Kidney (tissue), 14 donors: ENCODE data around the gene SOX30. TPM values are rescaled to one million over a fixed set of nuclear protein-coding genes. Genes with fewer than 3 reads are reported as not detected.
A peak's percentile ranks its signal among the peaks of the same experiment; 100 is the strongest.

Experiments used
- DNase-seq, 5 donors: peaks; one replicate each; pipeline ENCODE4 v3.0.0-alpha.2; 2013 to 2020
- FAIRE-seq: peaks from 2 replicates; lab custom pipeline; 2012; peaks lifted over from hg19 to GRCh38; lab: Jason Lieb, UNC
- H3K27ac ChIP-seq, 2 donors: one replicate each; pipeline ENCODE4 v1.7.0; 2013; ENCODE audit warnings: low read depth in 2 of 2, low read length in 2 of 2, inconsistent platforms in 1 of 2
- H3K27me3 ChIP-seq: one replicate; pipeline ENCODE4 v1.7.1; 2013; ENCODE audit warnings: low read length, inconsistent platforms; ENCODE audit not compliant: control insufficient read depth, insufficient read depth
- H3K36me3 ChIP-seq, 3 donors: one replicate each; pipeline versions ENCODE4 v1.7.0 to v1.7.1; 2013; ENCODE audit warnings: low read length in 3 of 3, control low read depth in 1 of 3, inconsistent platforms in 1 of 3; ENCODE audit not compliant: insufficient read depth in 3 of 3, control insufficient read depth in 2 of 3
- H3K4me1 ChIP-seq, 3 donors: one replicate each; pipeline versions ENCODE4 v1.7.0 to v1.7.1; 2013; ENCODE audit warnings: low read length in 3 of 3, inconsistent platforms in 1 of 3, low read depth in 1 of 3; ENCODE audit not compliant: control insufficient read depth in 2 of 3, insufficient read depth in 2 of 3
- H3K4me3 ChIP-seq, 3 donors: one replicate each; pipeline versions ENCODE4 v1.7.0 to v1.8.1; 2013; ENCODE audit warnings: low read length in 3 of 3, control low read depth in 1 of 3, inconsistent platforms in 1 of 3
- H3K9ac ChIP-seq, 3 donors: one replicate each; pipeline versions ENCODE4 v1.7.0 to v1.7.1; 2013; ENCODE audit warnings: low read length in 3 of 3, control low read depth in 1 of 3, inconsistent platforms in 1 of 3
- H3K9me3 ChIP-seq, 3 donors: one replicate each; pipeline versions ENCODE4 v1.7.0 to v1.7.1; 2013; ENCODE audit warnings: low read length in 3 of 3, control low read depth in 1 of 3, inconsistent platforms in 1 of 3; ENCODE audit not compliant: control insufficient read depth in 2 of 3, insufficient read depth in 1 of 3
- CTCF ChIP-seq: IDR thresholded peaks from 3 replicates; pipeline ENCODE4 v1.5.1; 2012; ENCODE audit warnings: mild to moderate bottlenecking, moderate library complexity, borderline replicate concordance; ENCODE audit not compliant: insufficient read depth; ENCODE audit errors: extremely low read depth
- intact Hi-C: fragments of 100-400 bp; cut with DNase I; formaldehyde crosslinking; loops from one replicate; pipeline ENCODE4 v1.11.1; 2022
- polyA plus RNA-seq: library from polyadenylated mRNA; stranded (reverse); fragments of 350-450 nt; fragmentation: Illumina TruSeq; extraction: RNeasy Lipid Tissue Mini Kit (QIAGEN cat#74804); gene quantifications from one replicate; pipeline ENCODE4 v1.2.3, GENCODE V29; 2014; ENCODE audit warnings: low read depth, low replicate concordance; ENCODE audit not compliant: insufficient read depth
- total RNA-seq: library from RNA; stranded (reverse); fragmentation: NEBNext Ultra II Directional; extraction: Animal tissue kit (Norgen Biotek cat#: 25700); gene quantifications from one replicate; pipeline ENCODE4 v1.2.1, GENCODE V29; 2021
- donor health status: control.
- donor health status: control.
- donor health status: control.
- donor health status: control.
- donor health status: control.
- donor health status: DM: yes; HTN: yes; CAD: no.
- donor health status: Normal renal cell carcinoma (clear cell type).

SOX30 gene
- total and polyA plus RNA-seq, 2 donors from 2014 or later = 0.09 TPM; not detected in 1

- H3K4me3 ChIP-seq = no peak overlapping the region
- FAIRE-seq (peak; percentile 19), DNase-seq (peak in 3 of 5 donors; percentile 42 to 69 (median 61))
- H3K4me1 ChIP-seq = peaks cover 0 to 2% (median 0%) of the 10 kb centered on the region in 3 donors
- intact Hi-C loops = no loop called here
- no peak overlapping the region for H3K27ac ChIP-seq
- TF ChIP-seq CTCF = no peak
- H3K9ac ChIP-seq = no peak overlapping the region
- no peaks in the 10 kb centered on the region for H3K27me3 ChIP-seq
- H3K36me3 ChIP-seq = no peaks in the 10 kb centered on the region
- H3K9me3 ChIP-seq = peaks cover 0 to 14% (median 5%) of the 10 kb centered on the region in 3 donors
These were observed 7.8 kb upstream of the SOX30 start for GRCh38 chr5:157659868-157660660.

GRCh38 chr5:157658893-157659292, 6.7 kb upstream of the SOX30 start:
- no peak for DNase-seq
- no peaks in the 10 kb centered on the region for H3K36me3 ChIP-seq
- peaks cover 0 to 14% (median 5%) of the 10 kb centered on the region in 3 donors for H3K9me3 ChIP-seq
- intact Hi-C loops = no loop called here
- no peak overlapping the region for H3K9ac ChIP-seq
- no peak overlapping the region for H3K4me3 ChIP-seq
- H3K27ac ChIP-seq = no peak overlapping the region
- FAIRE-seq = no peak
- no peaks in the 10 kb centered on the region for H3K27me3 ChIP-seq
- TF ChIP-seq CTCF = no peak
- peaks cover 0 to 2% (median 0%) of the 10 kb centered on the region in 3 donors for H3K4me1 ChIP-seq

- no peak for FAIRE-seq
- intact Hi-C loops = no loop called here
These were observed 5.3 kb upstream of the SOX30 start for GRCh38 chr5:157657516-157657915.

More at GRCh38 chr5:157657516-157657915, 5.3 kb upstream of the SOX30 start:
- no peak for TF ChIP-seq CTCF
- Histone ChIP-seq H3K9ac (no peak overlapping the region), H3K27ac (no peak overlapping the region), H3K36me3 (no peaks in the 10 kb centered on the region), H3K27me3 (no peaks in the 10 kb centered on the region), H3K9me3 (peaks cover 0 to 20% (median 5%) of the 10 kb centered on the region in 3 donors), H3K4me3 (no peak overlapping the region), H3K4me1 (peaks cover 0 to 2% (median 0%) of the 10 kb centered on the region in 3 donors)
- no peak for DNase-seq
